ENCODE measurements around the gene CABCOCO1.

Gene CABCOCO1

GRCh38 chr10:61812052-61812721 is 149.5 kb downstream of the CABCOCO1 start:
- DNase-seq (ENCODE audit: low read depth): no peak
- TF ChIP-seq CTCF (conservative IDR thresholded peaks at IDR 0.05; ENCODE audit: low read depth, low read length): no peak
- no peak overlapping the region for H3K4me3 ChIP-seq (ENCODE audit: low read length)

- DNase-seq (ENCODE audit: low read depth): no peak
- no peak overlapping the region for H3K4me3 ChIP-seq (ENCODE audit: low read length)
- no peak for TF ChIP-seq CTCF (conservative IDR thresholded peaks at IDR 0.05; ENCODE audit: low read depth, low read length)
Measured at GRCh38 chr10:61812920-61813319, 150.2 kb downstream of the CABCOCO1 start.

- DNase-seq (ENCODE audit: low read depth): no peak
- H3K4me3 ChIP-seq (ENCODE audit: low read length): no peak overlapping the region
- no peak for TF ChIP-seq CTCF (conservative IDR thresholded peaks at IDR 0.05; ENCODE audit: low read depth, low read length)
Measured at GRCh38 chr10:61814160-61814559, 151.4 kb downstream of the CABCOCO1 start.

GRCh38 chr10:61815496-61815895 is 152.8 kb downstream of the CABCOCO1 start:
- no peak for DNase-seq (ENCODE audit: low read depth)
- no peak overlapping the region for H3K4me3 ChIP-seq (ENCODE audit: low read length)
- TF ChIP-seq CTCF (conservative IDR thresholded peaks at IDR 0.05; ENCODE audit: low read depth, low read length): no peak

Data from retinal pigment epithelial cell (primary cell).